Skin epidermis (tissue), 12 donors: Measurements from ENCODE around the gene RAB29.
A peak's percentile ranks its signal among the peaks of the same experiment; 100 is the strongest.

Experiments
- H3K27ac ChIP-seq, 21 experiments: fragments of 200-600 bp; sonication (generic) in 11 of 21; one replicate each; pipeline ENCODE4 v1.5.0; 2020; ENCODE audit warnings: mild to moderate bottlenecking in 3 of 21, inconsistent platforms in 2 of 21, moderate library complexity in 2 of 21
- H3K4me3 ChIP-seq, 7 experiments: fragments of 200-600 bp; sonication (generic) in 2 of 7; one replicate each; pipeline ENCODE4 v1.5.0; 2020; ENCODE audit warnings: inconsistent platforms in 2 of 7, mild to moderate bottlenecking in 2 of 7, moderate library complexity in 1 of 7

The RAB29 gene

GRCh38 chr1:205769641-205770365 is 5.5 kb downstream of the RAB29 start:
- Histone ChIP-seq H3K27ac (no peak overlapping the region), H3K4me3 (no peak overlapping the region)

- no peak overlapping the region for H3K27ac ChIP-seq
- H3K4me3 ChIP-seq = no peak overlapping the region
These were observed 8.0 kb downstream of the RAB29 start for GRCh38 chr1:205767248-205767647.

GRCh38 chr1:205766570-205766969 is 8.7 kb downstream of the RAB29 start:
- Histone ChIP-seq H3K4me3 (no peak overlapping the region), H3K27ac (no peak overlapping the region)

- no peak overlapping the region for H3K27ac ChIP-seq
These were observed 9.2 kb downstream of the RAB29 start for GRCh38 chr1:205766038-205766437.

GRCh38 chr1:205764578-205764977 is 10.7 kb downstream of the RAB29 start:
- Histone ChIP-seq H3K4me3 (no peak overlapping the region), H3K27ac (no peak overlapping the region)

More at GRCh38 chr1:205766038-205766437, 9.2 kb downstream of the RAB29 start:
- no peak overlapping the region for H3K4me3 ChIP-seq

GRCh38 chr1:205763980-205764379 is 11.3 kb downstream of the RAB29 start:
- H3K4me3 ChIP-seq = no peak overlapping the region
- H3K27ac ChIP-seq = no peak overlapping the region

- H3K4me3 ChIP-seq = no peak overlapping the region
- H3K27ac ChIP-seq = no peak overlapping the region
These were observed 14.7 kb downstream of the RAB29 start for GRCh38 chr1:205760606-205761005.

- no peak overlapping the region for H3K27ac ChIP-seq
- H3K4me3 ChIP-seq = no peak overlapping the region
These were observed 18.7 kb downstream of the RAB29 start for GRCh38 chr1:205756552-205756951.

- Histone ChIP-seq H3K4me3 (no peak overlapping the region), H3K27ac (no peak overlapping the region)
These were observed 20.4 kb downstream of the RAB29 start for GRCh38 chr1:205754857-205755256.

- no peak overlapping the region for H3K4me3 ChIP-seq
- peak overlapping the region in 2 of 21 experiments; percentile 88 to 99 for H3K27ac ChIP-seq
These were observed 24.1 kb downstream of the RAB29 start for GRCh38 chr1:205751036-205751651.

GRCh38 chr1:205750138-205751035 is 24.9 kb downstream of the RAB29 start, which contains the start of gene NUCKS1:
Gene NUCKS1 (minus strand): TSS chr1:205750182. CDS start chr1:205749973, 209 bp downstream.
- H3K4me3 ChIP-seq = peak within 1 kb of the TSS; percentile 86 to 99 (median 88)
- peak within 1 kb of the TSS; percentile 88 to 100 (median 98) for H3K27ac ChIP-seq

- Histone ChIP-seq H3K27ac (peak overlapping the region; percentile 88 to 100 (median 98)), H3K4me3 (peak overlapping the region; percentile 86 to 99 (median 88))
These were observed 25.8 kb downstream of the RAB29 start for GRCh38 chr1:205749234-205750137.

- H3K4me3 ChIP-seq = peak overlapping the region; percentile 86 to 99 (median 88)
These were observed 26.7 kb downstream of the RAB29 start for GRCh38 chr1:205748403-205749233.

GRCh38 chr1:205746757-205747412 is 28.4 kb downstream of the RAB29 start:
- H3K4me3 ChIP-seq = peak overlapping the region in 1 of 7 experiments; percentile 8
- peak overlapping the region in 2 of 21 experiments; percentile 3 to 19 for H3K27ac ChIP-seq

More at GRCh38 chr1:205748403-205749233, 26.7 kb downstream of the RAB29 start:
- peak overlapping the region; percentile 51 to 100 (median 98) for H3K27ac ChIP-seq

- no peak overlapping the region for H3K27ac ChIP-seq
These were observed 30.9 kb downstream of the RAB29 start for GRCh38 chr1:205744403-205744802.

GRCh38 chr1:205743977-205744376 is 31.3 kb downstream of the RAB29 start:
- no peak overlapping the region for H3K27ac ChIP-seq

More at GRCh38 chr1:205744403-205744802, 30.9 kb downstream of the RAB29 start:
- H3K4me3 ChIP-seq = no peak overlapping the region

GRCh38 chr1:205741681-205742080 is 33.6 kb downstream of the RAB29 start:
- H3K27ac ChIP-seq = no peak overlapping the region

More at GRCh38 chr1:205743977-205744376, 31.3 kb downstream of the RAB29 start:
- H3K4me3 ChIP-seq = no peak overlapping the region

More at GRCh38 chr1:205741681-205742080, 33.6 kb downstream of the RAB29 start:
- H3K4me3 ChIP-seq = no peak overlapping the region
